ENCODE data around the gene SENP7.

DNA sequence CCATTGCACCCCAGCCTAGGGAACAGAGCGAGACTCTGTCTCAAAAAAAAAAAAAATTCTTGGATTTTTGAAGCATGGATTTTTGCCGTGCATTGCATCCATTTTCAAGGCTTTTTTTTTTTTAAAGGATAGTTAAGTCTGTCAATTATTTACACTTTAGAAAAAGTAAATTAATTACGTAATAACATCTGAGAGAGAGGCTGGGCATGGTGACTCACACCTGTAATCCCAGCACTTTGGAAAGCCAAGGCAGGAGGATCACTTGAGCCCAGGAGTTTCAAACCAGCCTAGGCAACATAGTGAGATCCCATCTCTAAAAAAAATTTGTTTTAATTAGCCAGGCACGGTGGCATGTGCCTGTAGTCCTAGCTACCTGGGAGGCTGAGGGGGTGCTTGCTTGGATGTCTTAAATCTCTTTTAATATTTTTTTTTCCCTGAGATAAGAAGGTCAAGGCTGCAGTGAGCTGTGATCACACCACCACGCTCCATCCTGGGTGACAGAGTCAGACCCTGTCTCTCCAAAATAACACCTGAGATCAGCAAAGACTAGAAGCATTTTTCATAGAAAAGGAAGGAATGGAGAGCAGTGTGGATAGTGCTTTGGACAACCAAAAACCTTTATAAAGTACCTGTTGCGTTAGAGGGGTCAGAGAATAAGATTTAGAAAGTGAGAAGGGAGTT lies 6.8 kb upstream of the SENP7 start:
- TF ChIP-seq, protein P1, sequence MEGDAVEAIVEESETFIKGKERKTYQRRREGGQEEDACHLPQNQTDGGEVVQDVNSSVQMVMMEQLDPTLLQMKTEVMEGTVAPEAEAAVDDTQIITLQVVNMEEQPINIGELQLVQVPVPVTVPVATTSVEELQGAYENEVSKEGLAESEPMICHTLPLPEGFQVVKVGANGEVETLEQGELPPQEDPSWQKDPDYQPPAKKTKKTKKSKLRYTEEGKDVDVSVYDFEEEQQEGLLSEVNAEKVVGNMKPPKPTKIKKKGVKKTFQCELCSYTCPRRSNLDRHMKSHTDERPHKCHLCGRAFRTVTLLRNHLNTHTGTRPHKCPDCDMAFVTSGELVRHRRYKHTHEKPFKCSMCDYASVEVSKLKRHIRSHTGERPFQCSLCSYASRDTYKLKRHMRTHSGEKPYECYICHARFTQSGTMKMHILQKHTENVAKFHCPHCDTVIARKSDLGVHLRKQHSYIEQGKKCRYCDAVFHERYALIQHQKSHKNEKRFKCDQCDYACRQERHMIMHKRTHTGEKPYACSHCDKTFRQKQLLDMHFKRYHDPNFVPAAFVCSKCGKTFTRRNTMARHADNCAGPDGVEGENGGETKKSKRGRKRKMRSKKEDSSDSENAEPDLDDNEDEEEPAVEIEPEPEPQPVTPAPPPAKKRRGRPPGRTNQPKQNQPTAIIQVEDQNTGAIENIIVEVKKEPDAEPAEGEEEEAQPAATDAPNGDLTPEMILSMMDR (IDR thresholded peaks at IDR 0.05; ENCODE audit: low read depth, low read length): no peak
- no peak for TF ChIP-seq EZH2phosphoT487 (IDR thresholded peaks at IDR 0.05; ENCODE audit: low read depth)
